ENCODE measurements around the gene KLF5.

Gene KLF5

DNA sequence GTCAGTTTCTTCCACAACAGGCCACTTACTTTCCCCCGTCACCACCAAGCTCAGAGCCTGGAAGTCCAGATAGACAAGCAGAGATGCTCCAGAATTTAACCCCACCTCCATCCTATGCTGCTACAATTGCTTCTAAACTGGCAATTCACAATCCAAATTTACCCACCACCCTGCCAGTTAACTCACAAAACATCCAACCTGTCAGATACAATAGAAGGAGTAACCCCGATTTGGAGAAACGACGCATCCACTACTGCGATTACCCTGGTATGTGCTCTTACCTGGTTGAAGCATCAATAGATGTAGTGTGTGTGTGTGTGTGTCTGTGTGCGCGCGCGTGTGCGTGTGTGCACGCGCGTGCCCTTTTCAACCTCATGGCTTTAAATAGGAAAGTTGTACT, 3.7 kb downstream of the KLF5 start:
- no peak overlapping the region for H3K4ac ChIP-seq (ENCODE audit: low read depth, low read length)
- no peak overlapping the region for H2BK12ac ChIP-seq (ENCODE audit: low read length)
- no peak overlapping the region for H3K23ac ChIP-seq (ENCODE audit: low read length)
- peak in 1 of 2 donors; percentile 10 for DNase-seq
- no peak overlapping the region for H3K27ac ChIP-seq (ENCODE audit: low read depth, low read length)
- H3K79me2 ChIP-seq (ENCODE audit: control insufficient read depth, insufficient read depth, low read length, poor library complexity): peaks cover 9% of the 10 kb centered on the region
- peaks cover 0 to 10% of the 10 kb centered on the region in 2 experiments for H3K4me1 ChIP-seq (ENCODE audit: control insufficient read depth in 1 of 2, insufficient read depth in 2 of 2, low read length in 2 of 2)
- H2BK120ac ChIP-seq (ENCODE audit: insufficient read depth, low read length, poor library complexity): no peak overlapping the region
- no peaks in the 10 kb centered on the region for H3K9me3 ChIP-seq (ENCODE audit: insufficient read depth, low read depth, low read length)
- no peak overlapping the region for H2AFZ ChIP-seq (ENCODE audit: insufficient read depth, low read length, poor library complexity)
- no peak overlapping the region for H3K14ac ChIP-seq (ENCODE audit: low read length)
- no peak overlapping the region for H2BK5ac ChIP-seq (ENCODE audit: low read depth, low read length, poor library complexity)
- WGBS (ENCODE audit: extremely low coverage, insufficient coverage, insufficient read length): no CpG with 5 or more reads among the region's 13 CpGs
- H3K9ac ChIP-seq (ENCODE audit: low read length): no peak overlapping the region
- peak overlapping the region; percentile 48 for H3K18ac ChIP-seq (ENCODE audit: low read length)
- H3K27me3 ChIP-seq (ENCODE audit: insufficient read depth, low read length): no peaks in the 10 kb centered on the region
- H2AK5ac ChIP-seq (ENCODE audit: low read length): no peak overlapping the region
- no peak overlapping the region for H4K12ac ChIP-seq (ENCODE audit: low read depth, low read length)
- H4K8ac ChIP-seq (ENCODE audit: low read depth, low read length): no peak overlapping the region
- no peak overlapping the region for H3K4me2 ChIP-seq (ENCODE audit: low read length)
- peaks cover 10% of the 10 kb centered on the region for H3K79me1 ChIP-seq (ENCODE audit: low read length)
- H3K4me3 ChIP-seq (ENCODE audit: low read depth, low read length): no peak overlapping the region
- no peak overlapping the region for H4K91ac ChIP-seq (ENCODE audit: low read depth, low read length)
- peaks cover 7 to 10% of the 10 kb centered on the region in 2 experiments for H3K36me3 ChIP-seq (ENCODE audit: control insufficient read depth in 1 of 2, insufficient read depth in 2 of 2, low read length in 2 of 2)

- H3K9ac ChIP-seq (ENCODE audit: low read length): no peak overlapping the region
- no peaks in the 10 kb centered on the region for H3K27me3 ChIP-seq (ENCODE audit: insufficient read depth, low read length)
- H3K79me2 ChIP-seq (ENCODE audit: control insufficient read depth, insufficient read depth, low read length, poor library complexity): peaks cover 9% of the 10 kb centered on the region
- no peak overlapping the region for H3K23ac ChIP-seq (ENCODE audit: low read length)
- H3K36me3 ChIP-seq (ENCODE audit: control insufficient read depth in 1 of 2, insufficient read depth in 2 of 2, low read length in 2 of 2): peaks cover 9 to 10% of the 10 kb centered on the region in 2 experiments
- H3K4me1 ChIP-seq (ENCODE audit: control insufficient read depth in 1 of 2, insufficient read depth in 2 of 2, low read length in 2 of 2): peaks cover 0 to 10% of the 10 kb centered on the region in 2 experiments
- H3K14ac ChIP-seq (ENCODE audit: low read length): no peak overlapping the region
- H3K9me3 ChIP-seq (ENCODE audit: insufficient read depth, low read depth, low read length): no peaks in the 10 kb centered on the region
- H4K91ac ChIP-seq (ENCODE audit: low read depth, low read length): no peak overlapping the region
- H3K18ac ChIP-seq (ENCODE audit: low read length): no peak overlapping the region
- no peak overlapping the region for H4K8ac ChIP-seq (ENCODE audit: low read depth, low read length)
- no peak overlapping the region for H2AFZ ChIP-seq (ENCODE audit: insufficient read depth, low read length, poor library complexity)
- H2BK12ac ChIP-seq (ENCODE audit: low read length): no peak overlapping the region
- H4K12ac ChIP-seq (ENCODE audit: low read depth, low read length): no peak overlapping the region
- peaks cover 10% of the 10 kb centered on the region for H3K79me1 ChIP-seq (ENCODE audit: low read length)
- no peak overlapping the region for H3K4ac ChIP-seq (ENCODE audit: low read depth, low read length)
- H2BK120ac ChIP-seq (ENCODE audit: insufficient read depth, low read length, poor library complexity): no peak overlapping the region
- no peak overlapping the region for H3K4me2 ChIP-seq (ENCODE audit: low read length)
- no CpG with 5 or more reads among the region's 3 CpGs for WGBS (ENCODE audit: extremely low coverage, insufficient coverage, insufficient read length)
- DNase-seq: peak in 1 of 2 donors; percentile 9
- H3K27ac ChIP-seq (ENCODE audit: low read depth, low read length): no peak overlapping the region
- H2AK5ac ChIP-seq (ENCODE audit: low read length): no peak overlapping the region
- H3K4me3 ChIP-seq (ENCODE audit: low read depth, low read length): no peak overlapping the region
- H2BK5ac ChIP-seq (ENCODE audit: low read depth, low read length, poor library complexity): no peak overlapping the region
These were observed 4.4 kb downstream of the KLF5 start for GRCh38 chr13:73063166-73063565.

- peak in 1 of 2 donors; percentile 72 for DNase-seq
- Histone ChIP-seq H3K9me3 (ENCODE audit: insufficient read depth, low read depth, low read length) (no peaks in the 10 kb centered on the region), H4K8ac (ENCODE audit: low read depth, low read length) (no peak overlapping the region), H2BK5ac (ENCODE audit: low read depth, low read length, poor library complexity) (no peak overlapping the region), H2AK5ac (ENCODE audit: low read length) (no peak overlapping the region), H3K36me3 (ENCODE audit: control insufficient read depth in 1 of 2, insufficient read depth in 2 of 2, low read length in 2 of 2) (peaks cover 9 to 10% of the 10 kb centered on the region in 2 experiments), H3K9ac (ENCODE audit: low read length) (no peak overlapping the region), H4K91ac (ENCODE audit: low read depth, low read length) (no peak overlapping the region), H3K79me1 (ENCODE audit: low read length) (peaks cover 4% of the 10 kb centered on the region), H3K27me3 (ENCODE audit: insufficient read depth, low read length) (no peaks in the 10 kb centered on the region), H2BK12ac (ENCODE audit: low read length) (no peak overlapping the region), H2BK120ac (ENCODE audit: insufficient read depth, low read length, poor library complexity) (no peak overlapping the region), H3K79me2 (ENCODE audit: control insufficient read depth, insufficient read depth, low read length, poor library complexity) (peaks cover 4% of the 10 kb centered on the region), H3K27ac (ENCODE audit: low read depth, low read length) (no peak overlapping the region), H3K4me3 (ENCODE audit: low read depth, low read length) (no peak overlapping the region), H3K4me2 (ENCODE audit: low read length) (no peak overlapping the region), H3K18ac (ENCODE audit: low read length) (no peak overlapping the region), H3K23ac (ENCODE audit: low read length) (no peak overlapping the region), H3K4me1 (ENCODE audit: control insufficient read depth in 1 of 2, insufficient read depth in 2 of 2, low read length in 2 of 2) (peaks cover 0 to 10% of the 10 kb centered on the region in 2 experiments), H2AFZ (ENCODE audit: insufficient read depth, low read length, poor library complexity) (no peak overlapping the region), H3K4ac (ENCODE audit: low read depth, low read length) (no peak overlapping the region), H4K12ac (ENCODE audit: low read depth, low read length) (no peak overlapping the region), H3K14ac (ENCODE audit: low read length) (no peak overlapping the region)
- no CpG with 5 or more reads among the region's 2 CpGs for WGBS (ENCODE audit: extremely low coverage, insufficient coverage, insufficient read length)
These were observed 6.2 kb downstream of the KLF5 start for GRCh38 chr13:73065036-73065435.

- Histone ChIP-seq H3K4me1 (ENCODE audit: control insufficient read depth in 1 of 2, insufficient read depth in 2 of 2, low read length in 2 of 2) (peaks cover 0 to 10% of the 10 kb centered on the region in 2 experiments), H3K36me3 (ENCODE audit: control insufficient read depth in 1 of 2, insufficient read depth in 2 of 2, low read length in 2 of 2) (peaks cover 9 to 10% of the 10 kb centered on the region in 2 experiments), H4K91ac (ENCODE audit: low read depth, low read length) (no peak overlapping the region), H3K9me3 (ENCODE audit: insufficient read depth, low read depth, low read length) (no peaks in the 10 kb centered on the region), H3K9ac (ENCODE audit: low read length) (no peak overlapping the region), H2BK12ac (ENCODE audit: low read length) (no peak overlapping the region), H3K18ac (ENCODE audit: low read length) (no peak overlapping the region), H2BK5ac (ENCODE audit: low read depth, low read length, poor library complexity) (no peak overlapping the region), H3K23ac (ENCODE audit: low read length) (no peak overlapping the region), H3K14ac (ENCODE audit: low read length) (no peak overlapping the region), H3K27ac (ENCODE audit: low read depth, low read length) (peak overlapping the region; percentile 64), H3K4ac (ENCODE audit: low read depth, low read length) (no peak overlapping the region), H3K79me1 (ENCODE audit: low read length) (peaks cover 2% of the 10 kb centered on the region), H3K4me2 (ENCODE audit: low read length) (peak overlapping the region; percentile 46), H2AK5ac (ENCODE audit: low read length) (no peak overlapping the region), H2BK120ac (ENCODE audit: insufficient read depth, low read length, poor library complexity) (no peak overlapping the region), H4K8ac (ENCODE audit: low read depth, low read length) (no peak overlapping the region), H4K12ac (ENCODE audit: low read depth, low read length) (no peak overlapping the region), H3K27me3 (ENCODE audit: insufficient read depth, low read length) (no peaks in the 10 kb centered on the region), H2AFZ (ENCODE audit: insufficient read depth, low read length, poor library complexity) (no peak overlapping the region), H3K79me2 (ENCODE audit: control insufficient read depth, insufficient read depth, low read length, poor library complexity) (peaks cover 1% of the 10 kb centered on the region), H3K4me3 (ENCODE audit: low read depth, low read length) (no peak overlapping the region)
- no CpG with 5 or more reads among the region's 7 CpGs for WGBS (ENCODE audit: extremely low coverage, insufficient coverage, insufficient read length)
- peak; percentile 41 to 93 for DNase-seq
These were observed 7.0 kb downstream of the KLF5 start for GRCh38 chr13:73065665-73066340.
